Lower lobe of right lung (tissue), 2 donors: ENCODE results near the gene ZNF511. TPM values are rescaled to one million over a fixed set of nuclear protein-coding genes. Genes with fewer than 3 reads are reported as not detected.

Source experiments
- ATAC-seq, 2 donors: fragments of 200-7000 bp; cut with Tn5 transposase; one replicate each; pipeline ENCODE4 v1.9.1; 2020 to 2022; ENCODE audit warnings: mild to moderate bottlenecking in 2 of 2, moderate library complexity in 2 of 2
- DNase-seq: peaks from one replicate; pipeline ENCODE4 v3.0.0-alpha.2; 2020
- H3K27ac ChIP-seq: fragments of 200-600 bp; one replicate; pipeline ENCODE4 v1.8.0; 2022
- H3K27me3 ChIP-seq: fragments of 200-600 bp; one replicate; pipeline ENCODE4 v1.8.0; 2022; ENCODE audit warnings: low read depth
- H3K36me3 ChIP-seq: fragments of 200-600 bp; one replicate; pipeline ENCODE4 v1.8.0; 2022; ENCODE audit warnings: mild to moderate bottlenecking
- H3K4me1 ChIP-seq: fragments of 200-600 bp; one replicate; pipeline ENCODE4 v1.8.0; 2022
- H3K4me3 ChIP-seq: fragments of 200-600 bp; one replicate; pipeline ENCODE4 v1.8.0; 2022; ENCODE audit warnings: mild to moderate bottlenecking
- H3K9me3 ChIP-seq: fragments of 200-600 bp; one replicate; pipeline ENCODE4 v1.8.0; 2022
- CTCF ChIP-seq: fragments of 200-600 bp; IDR thresholded peaks from one replicate; pipeline ENCODE4 v1.8.0; 2022; ENCODE audit warnings: antibody characterized with exemption, mild to moderate bottlenecking
- intact Hi-C: fragments of 100-400 bp; cut with DNase I; formaldehyde crosslinking; loops from one replicate; pipeline ENCODE4 v1.11.0; 2022
- total RNA-seq: library from RNA; stranded (reverse); fragmentation: NEBNext Ultra II Directional; extraction: Animal tissue kit (Norgen Biotek cat#: 25700); gene quantifications from one replicate; pipeline ENCODE4 v1.2.1, GENCODE V29; 2021
- donor health status: DM: no; HTN: yes; CAD: no; lungs with severe emphysema.

The ZNF511 gene
- total RNA-seq, 1 donor from 2014 or later = 44.8 TPM

DNA sequence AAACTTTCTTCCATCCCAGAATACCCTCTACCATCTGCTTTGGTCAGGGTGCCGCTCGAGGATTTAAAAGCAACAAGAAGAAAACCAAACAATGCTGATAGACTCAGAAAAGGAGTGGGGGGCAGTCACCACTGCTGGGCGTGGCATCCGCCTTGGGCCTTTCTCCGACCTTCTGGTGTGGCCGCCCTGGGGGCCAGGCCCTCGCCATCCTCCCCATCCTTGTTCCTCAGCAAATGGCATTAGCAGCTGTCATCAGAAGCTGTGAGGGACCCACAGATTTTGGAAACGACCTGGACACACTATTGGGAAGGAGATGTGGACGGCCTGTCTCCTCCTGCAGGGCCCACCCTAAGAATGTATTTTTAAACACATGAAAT, 4.0 kb downstream of the ZNF511 start:
- ATAC-seq (no peak), DNase-seq (peak; percentile 26)
- intact Hi-C loops = no loop called here
- TF ChIP-seq CTCF = no peak
- no peaks in the 10 kb centered on the region for H3K27me3 ChIP-seq
- H3K27ac ChIP-seq = no peak overlapping the region
- no peak overlapping the region for H3K4me3 ChIP-seq
- peaks cover 40% of the 10 kb centered on the region for H3K36me3 ChIP-seq
- peaks cover 10% of the 10 kb centered on the region for H3K4me1 ChIP-seq
- H3K9me3 ChIP-seq = no peaks in the 10 kb centered on the region

- no peak for ATAC-seq
- Histone ChIP-seq H3K9me3 (no peaks in the 10 kb centered on the region), H3K36me3 (peaks cover 40% of the 10 kb centered on the region), H3K27ac (no peak overlapping the region), H3K27me3 (no peaks in the 10 kb centered on the region), H3K4me1 (peaks cover 7% of the 10 kb centered on the region), H3K4me3 (no peak overlapping the region)
- no peak for TF ChIP-seq CTCF
- DNase-seq = peak; percentile 24
- intact Hi-C loops = no loop called here
Observed at GRCh38 chr10:133313192-133313591, 4.5 kb downstream of the ZNF511 start.

DNA sequence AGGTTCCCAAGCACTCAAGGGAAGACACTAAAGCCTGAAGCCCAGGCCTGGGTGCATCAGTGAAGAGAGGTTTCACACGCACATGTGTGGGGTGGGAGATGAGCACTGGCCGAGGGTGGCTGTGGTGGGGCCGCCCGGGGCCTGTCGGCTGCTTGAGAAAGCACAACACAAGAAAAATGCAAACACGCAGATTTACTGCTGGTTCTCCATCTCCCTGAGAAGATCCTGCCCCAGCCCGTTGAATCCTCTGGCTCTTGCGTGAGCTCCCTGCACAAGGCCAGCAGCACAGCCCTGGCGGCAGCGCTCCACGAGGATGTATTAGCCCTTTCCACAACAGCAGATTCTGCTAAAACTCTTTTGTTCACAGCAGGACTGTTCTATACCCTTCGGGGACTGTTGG, 6.2 kb downstream of the ZNF511 start:
- intact Hi-C loops = no loop called here
- ATAC-seq (no peak), DNase-seq (peak; percentile 24)
- TF ChIP-seq CTCF = no peak
- Histone ChIP-seq H3K27me3 (peaks cover 7% of the 10 kb centered on the region), H3K4me1 (peaks cover 7% of the 10 kb centered on the region), H3K4me3 (no peak overlapping the region), H3K9me3 (no peaks in the 10 kb centered on the region), H3K36me3 (peaks cover 36% of the 10 kb centered on the region), H3K27ac (no peak overlapping the region)

DNA sequence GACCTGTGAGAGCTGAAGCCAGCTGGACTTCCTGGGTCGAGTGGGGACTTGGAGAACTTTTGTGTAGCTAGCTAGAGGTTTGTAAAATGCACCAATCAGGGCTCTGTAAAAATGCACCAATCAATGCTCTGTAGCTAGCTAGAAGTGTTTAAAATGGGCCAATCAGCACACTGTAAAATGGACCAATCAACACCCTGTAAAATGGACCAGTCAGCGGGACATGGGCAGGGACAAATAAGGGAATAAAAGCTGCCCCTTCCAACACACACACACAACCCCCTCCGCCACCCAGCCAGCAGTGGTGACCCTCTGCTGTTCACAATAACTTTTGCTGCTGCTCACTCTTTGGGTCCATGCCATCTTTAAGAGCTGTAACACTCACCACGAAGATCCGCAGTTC, 7.1 kb downstream of the ZNF511 start:
- no peak for TF ChIP-seq CTCF
- no peak overlapping the region for H3K27ac ChIP-seq
- H3K4me1 ChIP-seq = peaks cover 7% of the 10 kb centered on the region
- DNase-seq = peak; percentile 7
- no peak overlapping the region for H3K4me3 ChIP-seq
- peaks cover 7% of the 10 kb centered on the region for H3K27me3 ChIP-seq
- intact Hi-C loops = no loop called here
- peaks cover 27% of the 10 kb centered on the region for H3K36me3 ChIP-seq
- no peaks in the 10 kb centered on the region for H3K9me3 ChIP-seq
- ATAC-seq = no peak

GRCh38 chr10:133316266-133316665, 7.6 kb downstream of the ZNF511 start:
- Histone ChIP-seq H3K27ac (no peak overlapping the region), H3K4me3 (no peak overlapping the region), H3K27me3 (peaks cover 7% of the 10 kb centered on the region), H3K36me3 (peaks cover 23% of the 10 kb centered on the region), H3K4me1 (peaks cover 7% of the 10 kb centered on the region), H3K9me3 (no peaks in the 10 kb centered on the region)
- intact Hi-C loops = no loop called here
- peak; percentile 18 for DNase-seq
- no peak for ATAC-seq
- no peak for TF ChIP-seq CTCF

DNA sequence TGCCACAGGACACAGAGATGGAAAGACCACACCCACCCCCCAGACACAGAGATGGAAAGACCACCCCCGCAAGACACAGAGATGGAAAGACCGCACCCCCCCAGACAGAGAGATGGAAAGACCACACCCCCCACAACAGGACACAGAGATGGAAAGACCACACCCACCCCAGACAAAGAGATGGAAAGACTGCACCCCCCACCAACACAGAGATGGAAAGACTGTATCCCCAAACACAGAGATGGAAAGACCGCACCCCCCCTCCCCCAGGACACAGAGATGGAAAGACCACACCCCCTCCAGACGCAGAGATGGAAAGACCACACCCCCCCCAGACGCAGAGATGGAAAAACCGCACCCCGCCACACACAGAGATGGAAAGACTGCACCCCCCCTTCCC, 8.0 kb downstream of the ZNF511 start:
- Histone ChIP-seq H3K4me1 (peaks cover 7% of the 10 kb centered on the region), H3K4me3 (no peak overlapping the region), H3K27me3 (peaks cover 7% of the 10 kb centered on the region), H3K9me3 (no peaks in the 10 kb centered on the region), H3K36me3 (peaks cover 18% of the 10 kb centered on the region), H3K27ac (no peak overlapping the region)
- intact Hi-C loops = no loop called here
- TF ChIP-seq CTCF = no peak
- ATAC-seq (no peak), DNase-seq (peak; percentile 14)
